Tibial nerve (tissue), 4 donors: ENCODE measurements around the gene GARIN5B. TPM values are rescaled to one million over a fixed set of nuclear protein-coding genes. Genes with fewer than 3 reads are reported as not detected.

ENCODE experiments used
- DNase-seq, 2 donors: peaks; one replicate each; pipeline ENCODE4 v3.0.0-alpha.2; 2019; ENCODE audit warnings: low spot score in 2 of 2
- H3K27ac ChIP-seq, 4 donors: fragments of 200-600 bp; sonication (generic) in 3 of 4; one replicate each; pipeline ENCODE4 v1.5.1; 2017 to 2019; ENCODE audit warnings: mild to moderate bottlenecking in 1 of 4
- H3K27me3 ChIP-seq, 2 donors: fragments of 200-600 bp; sonication (generic) in 1 of 2; one replicate each; pipeline versions ENCODE4 v1.5.1 to v1.6.0; 2017 to 2019
- H3K36me3 ChIP-seq, 3 donors: fragments of 200-600 bp; sonication (generic); one replicate each; pipeline ENCODE4 v1.5.1; 2018 to 2019
- H3K4me1 ChIP-seq, 4 donors: fragments of 200-600 bp; sonication (generic) in 3 of 4; one replicate each; pipeline ENCODE4 v1.5.1; 2017 to 2019
- H3K4me3 ChIP-seq, 4 donors: fragments of 200-600 bp; sonication (generic) in 3 of 4; one replicate each; pipeline ENCODE4 v1.5.1; 2017 to 2019; ENCODE audit warnings: mild to moderate bottlenecking in 1 of 4, moderate library complexity in 1 of 4
- H3K9me3 ChIP-seq, 4 donors: fragments of 200-600 bp; sonication (generic) in 3 of 4; one replicate each; pipeline ENCODE4 v1.5.1; 2017 to 2019
- CTCF ChIP-seq, 5 experiments: fragments of 200-600 bp in 3 of 5; fragments of 450-650 bp in 2 of 5; sonication (generic) in 3 of 5; IDR thresholded peaks; one replicate each; pipeline ENCODE4 v1.5.1; 2016 to 2019; ENCODE audit warnings: antibody characterized with exemption in 5 of 5, mild to moderate bottlenecking in 3 of 5, moderate library complexity in 2 of 5
- EP300 ChIP-seq, 2 donors: sonication (generic); formaldehyde crosslinking; IDR thresholded peaks; one replicate each; pipeline ENCODE4 v1.6.1; 2017; ENCODE audit warnings: antibody characterized with exemption in 2 of 2, mild to moderate bottlenecking in 1 of 2
- POLR2A ChIP-seq, 2 donors: fragments of 450-650 bp; IDR thresholded peaks; one replicate each; pipeline ENCODE4 v1.6.1; 2017; ENCODE audit warnings: antibody characterized with exemption in 2 of 2, mild to moderate bottlenecking in 2 of 2, moderate library complexity in 2 of 2
- WGBS, 2 donors: methylation state at CpG; one replicate each; pipeline ENCODE4 v1.1.5; 2018; 5-methylcytosine and 5-hydroxymethylcytosine counted together
- total RNA-seq, 4 donors: library from RNA; depleted of rRNA; stranded (reverse); fragments of >200 nt; gene quantifications; one replicate each; pipeline ENCODE4 v1.1.0, GENCODE V29; 2016

GARIN5B gene
- total RNA-seq, 4 donors from 2014 or later, result not detected

- H3K4me3 ChIP-seq, result no peak overlapping the region
Measured at GRCh38 chr19:55382522-55383054, 19.5 kb upstream of the GARIN5B start.

GRCh38 chr19:55382013-55382412 is 19.0 kb upstream of the GARIN5B start:
- TF ChIP-seq POLR2A (IDR thresholded peaks at IDR 0.05), result no peak
- no peak for TF ChIP-seq EP300 (IDR thresholded peaks at IDR 0.05)
- TF ChIP-seq CTCF (IDR thresholded peaks at IDR 0.05), result no peak
- peaks cover 0 to 14% of the 10 kb centered on the region in 2 donors for H3K27me3 ChIP-seq
- WGBS, 2 donors, result 95% methylated on average over 5 of the region's 5 CpGs
- H3K4me1 ChIP-seq, result peaks cover 0 to 33% (median 17%) of the 10 kb centered on the region in 4 donors
- H3K36me3 ChIP-seq, result peaks cover 0 to 2% (median 0%) of the 10 kb centered on the region in 3 donors
- no peak for DNase-seq
- H3K4me3 ChIP-seq, result no peak overlapping the region
- H3K27ac ChIP-seq, result no peak overlapping the region
- no peaks in the 10 kb centered on the region for H3K9me3 ChIP-seq

More at GRCh38 chr19:55382522-55383054, 19.5 kb upstream of the GARIN5B start:
- 81 to 98% methylated on average over 3 of the region's 3 CpGs for WGBS, 2 donors
- Histone ChIP-seq H3K27me3 (peaks cover 0 to 8% of the 10 kb centered on the region in 2 donors), H3K9me3 (no peaks in the 10 kb centered on the region), H3K36me3 (peaks cover 0 to 8% (median 3%) of the 10 kb centered on the region in 3 donors), H3K4me1 (peaks cover 0 to 35% (median 23%) of the 10 kb centered on the region in 4 donors), H3K27ac (no peak overlapping the region)
- no peak for DNase-seq
- TF ChIP-seq POLR2A (IDR thresholded peaks at IDR 0.05), result no peak
- TF ChIP-seq CTCF (IDR thresholded peaks at IDR 0.05), result no peak

GRCh38 chr19:55379174-55379573 is 16.1 kb upstream of the GARIN5B start:
- TF ChIP-seq CTCF (IDR thresholded peaks at IDR 0.05) (no peak), POLR2A (IDR thresholded peaks at IDR 0.05) (no peak), EP300 (IDR thresholded peaks at IDR 0.05) (no peak)
- no peak overlapping the region for H3K4me3 ChIP-seq
- H3K4me1 ChIP-seq, result peaks cover 0 to 21% (median 3%) of the 10 kb centered on the region in 4 donors
- H3K9me3 ChIP-seq, result no peaks in the 10 kb centered on the region
- H3K27ac ChIP-seq, result no peak overlapping the region
- DNase-seq, result no peak
- H3K36me3 ChIP-seq, result no peaks in the 10 kb centered on the region
- 63 to 69% methylated on average over 11 of the region's 11 CpGs for WGBS, 2 donors
- H3K27me3 ChIP-seq, result peaks cover 3 to 42% of the 10 kb centered on the region in 2 donors

GRCh38 chr19:55377356-55378131 is 14.5 kb upstream of the GARIN5B start:
- Histone ChIP-seq H3K9me3 (no peaks in the 10 kb centered on the region), H3K27ac (no peak overlapping the region), H3K36me3 (no peaks in the 10 kb centered on the region), H3K4me1 (peaks cover 0 to 18% (median 0%) of the 10 kb centered on the region in 4 donors), H3K27me3 (peaks cover 3 to 58% of the 10 kb centered on the region in 2 donors), H3K4me3 (no peak overlapping the region)
- TF ChIP-seq EP300 (IDR thresholded peaks at IDR 0.05) (no peak), CTCF (IDR thresholded peaks at IDR 0.05) (no peak), POLR2A (IDR thresholded peaks at IDR 0.05) (no peak)
- DNase-seq, result no peak
- 10 to 11% methylated on average over 27 to 36 of the region's 43 CpGs for WGBS, 2 donors
